K562 (cell line): ENCODE data around the gene UGT1A9. TPM values are rescaled to one million over a fixed set of nuclear protein-coding genes. Genes with fewer than 3 reads are reported as not detected.

Experiments
- ATAC-seq: fragments of 200-7000 bp; cut with Tn5 transposase; 3 replicates; pipeline ENCODE4 v1.9.1; 2020; ENCODE audit warnings: moderate library complexity
- BruUV-seq: library from RNA; stranded (reverse); fragments of 400-500 nt; replicated peaks from 2 replicates; lab custom pipeline; 2021; lab: Mats Ljungman, UMichigan
- CTCF ChIA-PET: fragments of 300-600 bp; formaldehyde crosslinking; extraction: SDS; loops from one replicate; lab custom pipeline; 2021; ENCODE audit warnings: low intra/inter-chr PET ratio; lab: Yijun Ruan, JAX
- POLR2A ChIA-PET: fragments of 300-600, 350-650 bp; sonication (Branson Sonifier 250); formaldehyde crosslinking; extraction: SDS; loops from one replicate; lab custom pipeline; 2021; ENCODE audit warnings: antibody characterized with exemption, inconsistent platforms; lab: Yijun Ruan, JAX
- DNase-seq, 4 experiments: peaks; one replicate each; pipeline versions ENCODE4 v3.0.0 to v3.0.0-alpha.2; 2011 to 2018; ENCODE audit warnings: low spot score in 3 of 4, mixed read lengths in 3 of 4; ENCODE audit errors: extremely low read depth in 1 of 4
- FAIRE-seq: peaks from 2 replicates; lab custom pipeline; 2011; peaks lifted over from hg19 to GRCh38; lab: Jason Lieb, UNC
- H2AFZ ChIP-seq: 2 replicates; pipeline ENCODE4 v1.6.0; 2011; ENCODE audit warnings: low read depth, low read length, control low read depth, inconsistent platforms
- H3K27ac ChIP-seq: fragments of 200-600 bp; 3 replicates; pipeline ENCODE4 v1.8.0; 2011; ENCODE audit warnings: low read depth, mild to moderate bottlenecking, control low read depth, inconsistent platforms, low read length, moderate library complexity, mixed read lengths; ENCODE audit errors: extremely low read depth
- H3K27me3 ChIP-seq, 2 experiments: fragments of 300-600 bp in 1 of 2; 2 replicates in 1 of 2; 3 replicates in 1 of 2; pipeline versions ENCODE4 v1.6.0 to v1.8.0; 2011; ENCODE audit warnings: inconsistent platforms in 2 of 2, low read length in 2 of 2, mild to moderate bottlenecking in 1 of 2, mixed read lengths in 1 of 2, moderate library complexity in 1 of 2; ENCODE audit not compliant: control insufficient read depth in 2 of 2, insufficient read depth in 2 of 2
- H3K36me3 ChIP-seq: fragments of 300-600 bp; 3 replicates; pipeline ENCODE4 v1.8.0; 2011; ENCODE audit warnings: mild to moderate bottlenecking, low read length, inconsistent platforms; ENCODE audit not compliant: control insufficient read depth, insufficient read depth
- H3K4me1 ChIP-seq, 2 experiments: fragments of 200-600 bp in 1 of 2; replicated peaks in 1 of 2; 2 replicates in 1 of 2; 3 replicates in 1 of 2; pipeline versions ENCODE4 v1.5.1 to v1.8.0; 2011; ENCODE audit warnings: inconsistent platforms in 2 of 2, low read length in 2 of 2, mild to moderate bottlenecking in 1 of 2, mixed read lengths in 1 of 2, moderate library complexity in 1 of 2; ENCODE audit not compliant: control insufficient read depth in 2 of 2, insufficient read depth in 2 of 2
- H3K4me2 ChIP-seq: 2 replicates; pipeline ENCODE4 v1.6.1; 2011; ENCODE audit warnings: low read length, control low read depth, inconsistent platforms, mixed read lengths; ENCODE audit not compliant: insufficient read depth
- H3K4me3 ChIP-seq: fragments of 200-600 bp; sonication (generic), shearing (Covaris generic); 2 replicates; pipeline ENCODE4 v1.5.1; 2016; ENCODE audit warnings: control low read depth, inconsistent platforms
- H3K79me2 ChIP-seq: fragments of 200-600 bp; 3 replicates; pipeline ENCODE4 v1.8.0; 2011; ENCODE audit warnings: low read length, inconsistent platforms; ENCODE audit not compliant: control insufficient read depth, insufficient read depth
- H3K9ac ChIP-seq, 2 experiments: 2 replicates each; pipeline versions ENCODE4 v1.6.0 to v1.6.1; 2011; ENCODE audit warnings: low read depth in 2 of 2, low read length in 2 of 2, control low read depth in 1 of 2, inconsistent platforms in 1 of 2, mild to moderate bottlenecking in 1 of 2, mixed read lengths in 1 of 2; ENCODE audit not compliant: insufficient read depth in 1 of 2
- H3K9me1 ChIP-seq: one replicate; pipeline ENCODE4 v1.6.0; 2011; ENCODE audit warnings: inconsistent platforms, mild to moderate bottlenecking, low read length, moderate library complexity; ENCODE audit not compliant: control insufficient read depth, insufficient read depth
- H3K9me3 ChIP-seq: replicated peaks from 2 replicates; pipeline ENCODE4 v1.5.1; 2011; ENCODE audit warnings: low read depth, low read length, inconsistent platforms; ENCODE audit not compliant: control insufficient read depth, insufficient read depth
- H4K20me1 ChIP-seq: replicated peaks from 2 replicates; pipeline ENCODE4 v1.6.1; 2011; ENCODE audit warnings: low read length, inconsistent platforms, mixed read lengths; ENCODE audit not compliant: control insufficient read depth, insufficient read depth
- CBX1 ChIP-seq: sonication (generic); IDR thresholded peaks from 2 replicates; pipeline ENCODE4 v1.6.1; 2016; ENCODE audit warnings: antibody characterized with exemption, low read depth, mild to moderate bottlenecking
- EP400 ChIP-seq: fragments of 450-650 bp; IDR thresholded peaks from 2 replicates; pipeline ENCODE4 v1.6.1; 2017; ENCODE audit warnings: antibody characterized with exemption, mild to moderate bottlenecking, moderate library complexity
- FIP1L1 ChIP-seq: fragments of 200-400 bp; formaldehyde crosslinking; IDR thresholded peaks from 2 replicates; pipeline ENCODE4 v1.6.1; 2018; ENCODE audit warnings: mild to moderate bottlenecking, low read depth, low read length; ENCODE audit not compliant: poor library complexity, severe bottlenecking
- FOS ChIP-seq: IDR thresholded peaks from 3 replicates; pipeline ENCODE4 v1.6.1; 2011; ENCODE audit not compliant: insufficient read length; ENCODE audit errors: extremely low read depth
- HEY1 ChIP-seq: fragments of 250-450 bp; sonication (Bioruptor Pico); IDR thresholded peaks from 2 replicates; pipeline ENCODE4 v1.5.0; 2020; ENCODE audit warnings: mild to moderate bottlenecking, moderate library complexity, borderline replicate concordance
- MECOM ChIP-seq: fragments of 250-450 bp; sonication (Bioruptor Pico); IDR thresholded peaks from 2 replicates; pipeline ENCODE4 v1.8.0; 2022; ENCODE audit warnings: inconsistent platforms
- PHF20 ChIP-seq: fragments of 450-650 bp; IDR thresholded peaks from 2 replicates; pipeline ENCODE4 v1.6.1; 2018; ENCODE audit not compliant: partially characterized antibody
- RBFOX2 ChIP-seq: fragments of 200-400 bp; formaldehyde crosslinking; IDR thresholded peaks from 2 replicates; pipeline ENCODE4 v1.6.1; 2017; ENCODE audit warnings: low read depth, mild to moderate bottlenecking, low read length, moderate library complexity
- RCOR1 ChIP-seq, 2 experiments: IDR thresholded peaks; 2 replicates each; pipeline ENCODE4 v1.6.1; 2012; ENCODE audit warnings: low read depth in 2 of 2, low read length in 2 of 2, borderline replicate concordance in 1 of 2, improper control_type of control experiment in 1 of 2
- SMAD2 ChIP-seq: fragments of 150-350 bp; IDR thresholded peaks from 2 replicates; pipeline ENCODE4 v1.6.1; 2014; ENCODE audit warnings: low read depth, mild to moderate bottlenecking, low read length
- SMARCE1 ChIP-seq: fragments of 450-650 bp; IDR thresholded peaks from 2 replicates; pipeline ENCODE4 v1.7.1; 2016; ENCODE audit warnings: mild to moderate bottlenecking
- SNIP1 ChIP-seq: fragments of 450-650 bp; IDR thresholded peaks from 2 replicates; pipeline ENCODE4 v1.7.1; 2017; ENCODE audit warnings: low read depth, mild to moderate bottlenecking
- SP1 ChIP-seq: sonication (generic); formaldehyde crosslinking; IDR thresholded peaks from 2 replicates; pipeline ENCODE4 v1.8.1; 2022; ENCODE audit warnings: mild to moderate bottlenecking, missing genetic modification reagents
- ZNF217 ChIP-seq: sonication (generic); formaldehyde crosslinking; IDR thresholded peaks from 2 replicates; pipeline ENCODE4 v1.8.0; 2022; ENCODE audit warnings: mild to moderate bottlenecking, missing genetic modification reagents
- ZNF57 ChIP-seq: fragments of 450-650 bp; formaldehyde crosslinking; IDR thresholded peaks from 2 replicates; pipeline ENCODE4 v1.4.0; 2020; ENCODE audit warnings: mild to moderate bottlenecking, moderate library complexity
- ZNF589 ChIP-seq: fragments of 200-800 bp; sonication (Bioruptor generic); IDR thresholded peaks from 2 replicates; pipeline ENCODE4 v1.6.1; 2016; ENCODE audit warnings: low read depth, missing genetic modification characterization, missing compliant biosample characterization
- ZNF79 ChIP-seq: fragments of 250-450 bp; sonication (Bioruptor Pico); IDR thresholded peaks from 2 replicates; pipeline ENCODE4 v1.4.0; 2020; ENCODE audit warnings: low read depth, mild to moderate bottlenecking, moderate library complexity
- WGBS: fragments of 100-300 bp; shearing (Covaris generic); methylation state at CpG from one replicate; pipeline ENCODE4 v1.1.6; 2016; ENCODE audit warnings: low coverage, mixed read lengths; ENCODE audit not compliant: insufficient coverage; ENCODE audit errors: missing lambda C conversion rate; 5-methylcytosine and 5-hydroxymethylcytosine counted together
- in situ Hi-C: fragments of 300-500 bp; cut with MboI; formaldehyde crosslinking; loops from 4 replicates; pipeline ENCODE4 v1.15.0; 2018; ENCODE audit warnings: inconsistent platforms, mixed read lengths
- intact Hi-C: fragments of 100-400 bp; cut with micrococcal nuclease; formaldehyde crosslinking; loops from 2 replicates; pipeline ENCODE4 v1.14.2; 2022
- polyA plus RNA-seq, 8 experiments: library from polyadenylated mRNA; depleted of rRNA in 4 of 8; stranded (reverse) in 5 of 8; unstranded in 3 of 8; fragments of >200 nt; fragmentation: Nextera tagmentation in 2 of 8; fragmentation: Illumina TruSeq in 1 of 8; extraction: Ambion mirVana in 2 of 8; extraction: Trizol in 1 of 8; gene quantifications; 2 replicates each; pipeline versions ENCODE4 v1.2.1 to v1.2.3, GENCODE V29; 2011 to 2014; ENCODE audit warnings: inconsistent platforms in 1 of 8, missing spikeins in 1 of 8
- total RNA-seq, 7 experiments: library from RNA; depleted of rRNA in 6 of 7; stranded (reverse); fragments of >200 nt in 6 of 7; fragmentation: Illumina TruSeq in 2 of 7; extraction: Trizol in 2 of 7; gene quantifications; 2 replicates each; pipeline versions ENCODE4 v1.2.1 to v1.2.3, GENCODE V29; 2011 to 2021; ENCODE audit warnings: low replicate concordance in 1 of 7
- TF ChIP-seq, protein P1 (sequence below): fragments of 250-450 bp; sonication (Bioruptor Pico); IDR thresholded peaks from 2 replicates; pipeline ENCODE4 v1.8.0; 2021; ENCODE audit warnings: moderate library complexity, mild to moderate bottlenecking, inconsistent platforms
- TF ChIP-seq, protein P2 (sequence below): fragments of 250-450 bp; sonication (Bioruptor Pico); IDR thresholded peaks from 2 replicates; pipeline ENCODE4 v1.4.0; 2020; ENCODE audit warnings: mild to moderate bottlenecking, moderate library complexity, borderline replicate concordance

The UGT1A9 gene
- total and polyA plus RNA-seq, 9 of the 15 experiments (the other 6 are each of a cell fraction or from before 2014, with no cell fraction given): 0.09 TPM; not detected in 8

DNA sequence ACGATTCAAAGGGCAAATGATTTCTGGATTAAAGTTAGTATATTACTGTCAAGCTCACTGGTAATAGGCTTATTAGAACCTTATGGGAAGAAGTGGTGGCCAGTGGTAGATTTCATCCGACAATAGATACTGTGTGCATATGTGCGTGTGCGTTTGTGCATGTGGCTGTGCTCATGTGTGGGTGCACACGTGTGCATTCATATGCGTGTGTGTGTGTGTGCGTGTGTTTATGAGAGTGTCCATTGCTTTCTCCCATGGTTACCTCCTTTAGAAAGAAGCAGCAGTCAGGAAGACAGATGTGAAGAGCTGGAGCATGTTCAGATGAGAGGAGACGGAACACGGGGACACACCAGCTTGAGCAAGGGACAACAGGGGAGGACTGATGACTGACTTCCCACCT is 97.6 kb downstream of the UGT1A9 start (continued):
- no peak for TF ChIP-seq ZNF217
- TF ChIP-seq ZNF589 (CRISPR knock-in tag): no peak

DNA sequence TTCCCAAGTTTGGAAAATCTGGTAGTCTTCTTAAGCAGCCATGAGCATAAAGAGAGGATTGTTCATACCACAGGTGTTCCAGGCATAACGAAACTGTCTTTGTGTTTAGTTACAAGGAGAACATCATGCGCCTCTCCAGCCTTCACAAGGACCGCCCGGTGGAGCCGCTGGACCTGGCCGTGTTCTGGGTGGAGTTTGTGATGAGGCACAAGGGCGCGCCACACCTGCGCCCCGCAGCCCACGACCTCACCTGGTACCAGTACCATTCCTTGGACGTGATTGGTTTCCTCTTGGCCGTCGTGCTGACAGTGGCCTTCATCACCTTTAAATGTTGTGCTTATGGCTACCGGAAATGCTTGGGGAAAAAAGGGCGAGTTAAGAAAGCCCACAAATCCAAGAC is 100.5 kb downstream of the UGT1A9 start:
- Histone ChIP-seq H3K36me3 (no peaks in the 10 kb centered on the region), H3K27ac (no peak overlapping the region), H3K4me1 (no peaks in the 10 kb centered on the region), H3K9me1 (no peaks in the 10 kb centered on the region), H3K4me3 (no peak overlapping the region), H3K4me2 (no peak overlapping the region), H3K27me3 (peaks cover 0 to 13% of the 10 kb centered on the region in 2 experiments; a peak in 3 of 5 replicates), H3K9ac (no peak overlapping the region), H2AFZ (no peak overlapping the region), H4K20me1 (no peaks in the 10 kb centered on the region), H3K79me2 (no peaks in the 10 kb centered on the region), H3K9me3 (no peaks in the 10 kb centered on the region)
- ChIA-PET CTCF (no interaction called here), POLR2A (no interaction called here)
- 0% methylated on average over 13 of the region's 16 CpGs for WGBS
- in situ Hi-C loops: no loop called here
- no peak for DNase-seq
- ATAC-seq: no peak
- no peak for FAIRE-seq
- no TSS peak for BruUV-seq
- intact Hi-C loops: no loop called here
- TF ChIP-seq PHF20: no peak
- no peak for TF ChIP-seq RCOR1 (IDR thresholded peaks at IDR 0.05; ENCODE audit: borderline replicate concordance in 1 of 2, low read depth in 2 of 2, low read length in 2 of 2)
- no peak for TF ChIP-seq FOS
- no peak for TF ChIP-seq FIP1L1
- TF ChIP-seq ZNF79: no peak
- TF ChIP-seq CBX1: no peak
- no peak for TF ChIP-seq SMARCE1
- TF ChIP-seq, protein P1, sequence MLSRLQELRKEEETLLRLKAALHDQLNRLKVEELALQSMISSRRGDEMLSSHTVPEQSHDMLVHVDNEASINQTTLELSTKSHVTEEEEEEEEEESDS (CRISPR knock-in tag): no peak
- no peak for TF ChIP-seq HEY1
- TF ChIP-seq MECOM (CRISPR knock-in tag): no peak
- TF ChIP-seq EP400: no peak
- TF ChIP-seq SMAD2: no peak
- no peak for TF ChIP-seq RBFOX2
- TF ChIP-seq, protein P2, sequence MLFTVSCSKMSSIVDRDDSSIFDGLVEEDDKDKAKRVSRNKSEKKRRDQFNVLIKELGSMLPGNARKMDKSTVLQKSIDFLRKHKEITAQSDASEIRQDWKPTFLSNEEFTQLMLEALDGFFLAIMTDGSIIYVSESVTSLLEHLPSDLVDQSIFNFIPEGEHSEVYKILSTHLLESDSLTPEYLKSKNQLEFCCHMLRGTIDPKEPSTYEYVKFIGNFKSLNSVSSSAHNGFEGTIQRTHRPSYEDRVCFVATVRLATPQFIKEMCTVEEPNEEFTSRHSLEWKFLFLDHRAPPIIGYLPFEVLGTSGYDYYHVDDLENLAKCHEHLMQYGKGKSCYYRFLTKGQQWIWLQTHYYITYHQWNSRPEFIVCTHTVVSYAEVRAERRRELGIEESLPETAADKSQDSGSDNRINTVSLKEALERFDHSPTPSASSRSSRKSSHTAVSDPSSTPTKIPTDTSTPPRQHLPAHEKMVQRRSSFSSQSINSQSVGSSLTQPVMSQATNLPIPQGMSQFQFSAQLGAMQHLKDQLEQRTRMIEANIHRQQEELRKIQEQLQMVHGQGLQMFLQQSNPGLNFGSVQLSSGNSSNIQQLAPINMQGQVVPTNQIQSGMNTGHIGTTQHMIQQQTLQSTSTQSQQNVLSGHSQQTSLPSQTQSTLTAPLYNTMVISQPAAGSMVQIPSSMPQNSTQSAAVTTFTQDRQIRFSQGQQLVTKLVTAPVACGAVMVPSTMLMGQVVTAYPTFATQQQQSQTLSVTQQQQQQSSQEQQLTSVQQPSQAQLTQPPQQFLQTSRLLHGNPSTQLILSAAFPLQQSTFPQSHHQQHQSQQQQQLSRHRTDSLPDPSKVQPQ: no peak
- no peak for TF ChIP-seq SP1 (CRISPR knock-in tag)
- TF ChIP-seq SNIP1: no peak
- no peak for TF ChIP-seq ZNF57 (CRISPR knock-in tag)
